NCI-H187 treated with DMSO at 0.1 percent for 48 hours (cell line): ENCODE results near the gene SSR1.
"Not testable (repeated sequence)": the region's sequence is repeated elsewhere in the genome, so short reads cannot be mapped to it uniquely, and the experiment has no call there.

Experiments used
- DNase-seq: peaks from one replicate; lab custom pipeline; 2025; lab: John Stamatoyannopoulos, UW

Gene SSR1

DNA sequence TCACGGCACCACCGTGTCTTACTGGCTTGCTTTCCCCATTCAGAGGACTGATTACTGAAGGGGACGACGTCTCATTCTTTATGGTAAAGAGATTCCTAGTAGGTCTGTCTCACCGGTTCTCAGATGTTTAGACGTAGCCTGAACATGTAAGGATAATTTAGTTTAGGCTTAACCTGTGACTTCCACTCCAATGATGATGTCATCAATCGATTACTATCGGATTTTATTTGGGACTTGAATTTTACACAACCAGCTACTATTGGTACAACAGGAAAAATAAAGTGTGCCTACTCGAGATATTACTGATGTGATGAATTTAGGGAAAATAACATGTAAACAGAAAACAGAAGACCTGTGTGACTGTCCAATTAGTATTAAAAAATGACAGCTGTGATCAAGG lies 4.5 kb upstream of the SSR1 start:
- DNase-seq = no peak

DNA sequence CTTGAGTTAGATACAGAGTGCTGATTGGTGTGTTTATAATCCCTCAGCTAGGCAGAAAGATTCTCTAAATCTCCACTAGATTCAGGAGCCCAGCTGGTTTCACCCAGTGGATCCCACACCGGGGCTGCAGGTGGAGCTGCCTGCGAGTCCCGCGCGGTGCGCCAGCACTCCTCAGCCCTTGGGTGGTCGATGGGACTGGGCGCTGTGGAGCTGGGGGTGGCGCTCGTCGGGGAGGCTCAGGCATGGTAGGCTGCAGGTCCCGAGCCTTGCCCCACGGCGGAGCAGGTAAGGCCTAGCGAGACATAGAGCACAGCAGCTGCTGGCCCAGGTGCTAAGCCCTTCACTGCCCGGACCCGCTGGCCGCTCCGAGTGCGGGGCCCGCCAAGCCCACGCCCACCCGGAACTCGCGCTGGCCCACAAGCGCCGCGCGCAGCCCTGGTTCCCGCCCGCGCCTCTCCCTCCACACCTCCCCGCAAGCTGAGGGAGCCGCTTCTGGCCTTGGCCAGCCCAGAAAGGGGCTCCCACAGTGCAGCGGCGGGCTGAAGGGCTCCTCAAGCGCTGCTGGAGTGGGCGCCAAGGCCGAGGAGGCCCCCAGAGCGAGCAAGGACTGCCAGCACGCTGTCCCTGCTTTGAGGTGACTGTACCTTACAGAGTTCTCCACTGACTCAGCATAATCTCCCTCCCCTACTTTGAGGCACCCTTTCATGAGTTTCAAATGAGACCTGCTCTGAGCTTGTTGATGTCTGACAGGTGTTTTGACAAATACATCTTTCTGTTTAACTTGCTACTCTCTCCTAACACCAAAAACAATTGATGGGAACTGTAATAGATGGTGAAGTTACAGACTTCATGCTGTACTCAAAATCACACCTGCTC lies 3.9 kb upstream of the SSR1 start:
- DNase-seq = no peak

DNA sequence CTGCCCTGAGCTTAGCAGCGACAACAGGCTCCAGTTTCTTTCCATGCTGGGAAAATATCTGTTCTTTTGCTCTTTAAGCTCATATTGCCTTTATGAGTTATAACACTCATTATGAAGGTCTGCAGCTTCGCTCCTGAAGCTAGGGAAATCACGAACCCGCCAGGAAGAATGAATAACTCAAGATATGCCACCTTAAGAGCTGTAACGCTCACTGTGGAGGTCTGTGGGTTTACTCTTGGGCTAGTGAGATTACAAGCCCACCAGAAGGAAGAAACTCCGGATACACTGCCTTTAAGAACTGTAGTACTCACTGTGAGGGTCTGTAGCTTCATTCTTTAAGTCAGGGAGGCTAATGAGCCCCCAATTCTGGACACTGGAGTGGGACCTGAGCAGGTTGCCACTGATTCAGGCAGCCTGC lies 3.0 kb upstream of the SSR1 start:
- DNase-seq = no peak

GRCh38 chr6:7315087-7315947 lies 2.3 kb upstream of the SSR1 start:
- not testable (repeated sequence) for DNase-seq

DNA sequence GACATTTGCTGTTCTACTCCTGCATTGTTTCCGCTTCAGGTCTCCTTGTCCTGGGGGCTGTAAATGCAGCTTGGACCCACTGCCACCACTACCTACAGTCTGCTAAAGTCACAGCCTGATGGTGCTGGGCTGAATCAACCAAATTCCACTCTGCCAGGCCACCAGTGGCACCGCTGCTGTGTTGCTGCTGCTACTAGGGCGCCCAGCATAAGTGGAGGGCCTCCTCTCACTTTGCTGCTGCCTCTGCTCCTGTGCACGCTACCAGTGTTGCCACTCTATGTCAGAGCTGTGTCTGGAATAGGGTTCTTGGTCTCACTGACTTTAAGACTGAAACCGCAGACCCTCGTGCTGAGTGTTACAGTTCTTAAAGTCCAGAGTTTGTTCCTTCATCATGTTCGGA lies 1.4 kb upstream of the SSR1 start:
- DNase-seq = no peak

GRCh38 chr6:7313505-7314165 lies 636 bp upstream of the SSR1 start:
- no peak for DNase-seq

GRCh38 chr6:7311917-7312615 lies 933 bp downstream of the SSR1 start:
- DNase-seq = no peak

- no peak for DNase-seq
Measured at GRCh38 chr6:7311176-7311575, 1.8 kb downstream of the SSR1 start.

- DNase-seq = no peak
Measured at GRCh38 chr6:7309050-7309449, 3.9 kb downstream of the SSR1 start.

DNA sequence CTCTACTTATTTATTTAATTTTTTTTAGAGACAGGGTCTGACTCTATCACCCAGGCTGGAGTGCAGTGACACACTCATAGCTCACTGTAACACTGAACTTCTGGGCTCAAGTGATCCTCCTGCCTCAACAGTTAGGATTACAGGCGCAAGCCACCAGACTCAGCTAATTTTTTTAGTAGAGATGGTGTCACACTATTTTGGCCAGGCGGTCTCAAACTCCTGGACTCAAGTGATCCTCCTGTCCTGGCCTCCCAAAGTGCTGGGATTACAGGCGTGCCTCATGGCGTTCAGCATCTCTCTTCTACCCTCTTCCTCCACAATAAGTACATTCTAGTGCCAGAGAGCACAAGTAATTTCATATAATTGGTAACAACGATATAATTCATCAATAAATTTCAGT lies 5.5 kb downstream of the SSR1 start:
- no peak for DNase-seq

GRCh38 chr6:7304821-7305220 lies 8.2 kb downstream of the SSR1 start:
- DNase-seq = no peak

- DNase-seq = no peak
Measured at GRCh38 chr6:7301702-7302101, 11.3 kb downstream of the SSR1 start.

DNA sequence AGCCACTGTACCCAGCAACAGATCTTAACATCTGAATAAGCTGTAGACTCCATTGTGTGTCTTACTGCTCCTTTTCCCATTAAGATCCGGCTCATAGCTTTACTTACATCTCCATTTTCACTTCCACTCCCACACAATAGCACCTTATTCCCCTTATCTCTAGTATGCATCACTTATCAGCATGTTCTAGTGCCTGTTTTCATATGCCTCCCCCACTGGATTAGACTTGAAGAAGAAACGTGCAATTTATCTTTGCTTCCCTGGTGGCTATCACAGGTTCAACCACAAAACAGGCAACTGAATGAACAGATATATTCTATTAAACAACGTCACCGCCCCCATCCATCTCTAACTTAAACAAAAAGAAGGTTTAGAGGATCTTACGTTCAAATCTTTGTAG lies 12.1 kb downstream of the SSR1 start:
- no peak for DNase-seq

DNA sequence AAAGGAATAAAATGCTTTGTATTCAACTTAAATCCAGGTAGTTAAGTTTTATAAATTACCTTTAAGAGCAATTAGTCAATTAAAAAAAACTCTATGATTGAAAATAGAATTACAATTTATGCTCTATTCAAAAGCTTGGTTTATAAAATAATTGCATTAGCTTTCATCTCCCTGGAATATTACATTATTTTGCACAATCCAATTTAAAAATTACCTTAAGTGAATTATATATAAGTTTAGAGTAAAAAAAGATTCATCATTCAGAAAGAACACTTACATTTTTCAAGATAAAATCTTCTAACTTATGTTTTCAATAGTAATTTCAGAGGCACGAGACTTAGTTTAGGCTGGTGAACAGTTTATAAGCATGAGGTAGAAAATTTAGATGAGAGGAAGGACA lies 14.9 kb downstream of the SSR1 start:
- no peak for DNase-seq

DNA sequence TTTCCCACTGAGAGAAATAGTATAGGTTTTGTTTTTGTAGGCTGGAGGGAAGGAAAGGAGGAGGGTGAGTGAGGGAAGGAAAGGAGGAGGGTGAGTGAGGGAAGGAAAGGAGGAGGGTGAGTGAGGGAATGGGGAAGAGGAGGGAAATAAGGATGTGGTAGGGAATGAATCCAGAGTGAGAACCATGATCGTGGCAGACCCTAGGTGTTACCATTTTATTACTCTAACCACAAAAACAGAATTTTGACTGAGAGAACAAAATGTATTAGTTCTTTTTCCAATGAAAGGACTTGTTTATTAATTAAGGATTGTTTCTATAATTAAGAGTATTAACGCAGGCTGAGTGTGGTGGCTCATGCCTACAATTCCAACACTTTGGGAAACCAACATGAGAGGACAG lies 16.4 kb downstream of the SSR1 start:
- DNase-seq = no peak

- DNase-seq = no peak
Measured at GRCh38 chr6:7295916-7296315, 17.1 kb downstream of the SSR1 start.

GRCh38 chr6:7292596-7293255 lies 20.3 kb downstream of the SSR1 start:
- no peak for DNase-seq

DNA sequence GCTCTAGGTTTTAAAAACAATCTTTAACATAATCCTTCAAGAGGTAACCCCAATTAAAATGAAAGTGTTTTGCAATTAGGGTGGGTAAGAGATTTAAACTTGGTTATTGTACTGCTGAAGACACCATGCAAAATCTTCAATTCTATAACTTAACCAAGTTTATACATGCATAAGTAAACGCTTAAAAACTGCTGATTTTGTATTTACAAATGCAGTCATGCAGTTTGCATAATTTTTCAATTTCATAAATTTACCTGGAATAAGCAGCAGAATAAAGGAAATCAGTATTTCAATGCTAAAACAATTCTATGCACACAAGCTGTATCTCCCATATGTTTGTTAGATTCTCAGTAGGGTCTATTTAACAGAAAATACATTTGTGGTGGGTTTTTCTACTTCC lies 22.9 kb downstream of the SSR1 start:
- no peak for DNase-seq

GRCh38 chr6:7285416-7285815 lies 27.6 kb downstream of the SSR1 start:
- DNase-seq = no peak

GRCh38 chr6:7283676-7284075 lies 29.3 kb downstream of the SSR1 start:
- DNase-seq = no peak

- no peak for DNase-seq
Measured at GRCh38 chr6:7282097-7282906, 30.7 kb downstream of the SSR1 start.
